ENCODE measurements around the gene CCDC138. TPM values are rescaled to one million over a fixed set of nuclear protein-coding genes. Genes with fewer than 3 reads are reported as not detected.

Gene CCDC138
- total and polyA plus RNA-seq, 11 donors, result 0.47 to 1.7 (median 1.0) TPM

- TF ChIP-seq POLR2A (IDR thresholded peaks at IDR 0.05) (no peak), CTCF (IDR thresholded peaks at IDR 0.05) (no peak)
- H3K4me3 ChIP-seq, result no peak overlapping the region
- H3K36me3 ChIP-seq, result no peaks in the 10 kb centered on the region
- DNase-seq (no peak), ATAC-seq (no peak)
- no peaks in the 10 kb centered on the region for H3K4me1 ChIP-seq
- H3K9me3 ChIP-seq, result peaks cover 0 to 4% (median 0%) of the 10 kb centered on the region in 12 donors
- 97 to 99% (median 98%) methylated on average over 3 of the region's 3 CpGs for WGBS, 4 donors
- no peaks in the 10 kb centered on the region for H3K27me3 ChIP-seq
- H3K27ac ChIP-seq, result no peak overlapping the region
- intact Hi-C loops (cut with DNase I), result no loop called here
Measured at GRCh38 chr2:108852375-108852774, 65.8 kb downstream of the CCDC138 start.

GRCh38 chr2:108853421-108853820 is 66.8 kb downstream of the CCDC138 start:
- no peak overlapping the region for H3K27ac ChIP-seq
- DNase-seq (no peak), ATAC-seq (no peak)
- no peaks in the 10 kb centered on the region for H3K4me1 ChIP-seq
- H3K36me3 ChIP-seq, result no peaks in the 10 kb centered on the region
- intact Hi-C loops (cut with DNase I), result no loop called here
- 90 to 97% (median 92%) methylated on average over 2 of the region's 2 CpGs for WGBS, 4 donors
- no peaks in the 10 kb centered on the region for H3K27me3 ChIP-seq
- TF ChIP-seq CTCF (IDR thresholded peaks at IDR 0.05), result no peak
- TF ChIP-seq POLR2A (IDR thresholded peaks at IDR 0.05), result no peak
- no peak overlapping the region for H3K4me3 ChIP-seq
- peaks cover 0 to 4% (median 0%) of the 10 kb centered on the region in 12 donors for H3K9me3 ChIP-seq

GRCh38 chr2:108854484-108854883 is 67.9 kb downstream of the CCDC138 start:
- TF ChIP-seq CTCF (IDR thresholded peaks at IDR 0.05) (no peak), POLR2A (IDR thresholded peaks at IDR 0.05) (no peak)
- ATAC-seq (no peak), DNase-seq (no peak)
- Histone ChIP-seq H3K4me3 (no peak overlapping the region), H3K27me3 (no peaks in the 10 kb centered on the region), H3K9me3 (peaks cover 0 to 4% (median 0%) of the 10 kb centered on the region in 12 donors), H3K4me1 (no peaks in the 10 kb centered on the region), H3K27ac (no peak overlapping the region), H3K36me3 (no peaks in the 10 kb centered on the region)
- intact Hi-C loops (cut with DNase I), result loop anchor here in 2 of 10 donors (2.0 kb wide), 1 partner anchor 134 kb away; the partner anchor contains the start of gene EDAR (in 2 of the 2)
- 49 to 63% (median 58%) methylated on average over 1 of the region's 1 CpG for WGBS, 4 donors

- ATAC-seq, result peak in 2 of 4 donors; percentile 44 to 54
Measured at GRCh38 chr2:108855194-108855593, 68.6 kb downstream of the CCDC138 start.

More at GRCh38 chr2:108855194-108855593, 68.6 kb downstream of the CCDC138 start:
- no peak for DNase-seq
- no peaks in the 10 kb centered on the region for H3K27me3 ChIP-seq
- TF ChIP-seq CTCF (IDR thresholded peaks at IDR 0.05), result peak in 9 of 12 donors; percentile 10 to 42 (median 29)
- TF ChIP-seq POLR2A (IDR thresholded peaks at IDR 0.05), result no peak
- peaks cover 0 to 4% (median 0%) of the 10 kb centered on the region in 12 donors for H3K9me3 ChIP-seq
- no peaks in the 10 kb centered on the region for H3K36me3 ChIP-seq
- no peak overlapping the region for H3K27ac ChIP-seq
- no peak overlapping the region for H3K4me3 ChIP-seq
- H3K4me1 ChIP-seq, result no peaks in the 10 kb centered on the region
- WGBS, 4 donors, result 40 to 60% (median 53%) methylated on average over 1 of the region's 1 CpG
- intact Hi-C loops (cut with DNase I), result loop anchor here in 7 of 10 donors (2.0 to 5.0 kb wide), 3 partner anchors 132 to 137 kb away; partner anchors contain the start of gene EDAR (in 6 of the 7)

All from heart left ventricle (tissue), 16 donors.